HepG2 (cell line): ENCODE data around the gene CDH23. TPM values are rescaled to one million over a fixed set of nuclear protein-coding genes. Genes with fewer than 3 reads are reported as not detected.

Experiments
- CEBPZ ChIP-seq: IDR thresholded peaks from 2 replicates; pipeline ENCODE4 v1.6.1; 2012; ENCODE audit warnings: low read length, improper control_type of control experiment
- DMTF1 ChIP-seq: sonication (generic); formaldehyde crosslinking; IDR thresholded peaks from 2 replicates; pipeline ENCODE4 v1.4.0; 2020; ENCODE audit warnings: mild to moderate bottlenecking, missing genetic modification reagents
- ETV5 ChIP-seq: IDR thresholded peaks from 2 replicates; pipeline ENCODE4 v1.6.1; 2018; ENCODE audit warnings: missing biosample characterization, missing genetic modification reagents, inconsistent platforms, borderline replicate concordance
- FOXA1 ChIP-seq, 2 experiments: fragments of 450-650 bp in 1 of 2; sonication (generic) in 1 of 2; formaldehyde crosslinking in 1 of 2; IDR thresholded peaks; 2 replicates each; pipeline versions ENCODE4 v1.4.0 to v1.6.1; 2016 to 2020; ENCODE audit warnings: missing genetic modification reagents in 1 of 2
- KAT7 ChIP-seq: IDR thresholded peaks from 2 replicates; pipeline ENCODE4 v1.6.1; 2018; ENCODE audit warnings: borderline replicate concordance, missing compliant biosample characterization
- KDM4B ChIP-seq: sonication (generic); formaldehyde crosslinking; IDR thresholded peaks from 2 replicates; pipeline ENCODE4 v1.4.0; 2020; ENCODE audit warnings: missing genetic modification reagents
- PHB2 ChIP-seq: fragments of 450-650 bp; IDR thresholded peaks from 2 replicates; pipeline ENCODE4 v1.6.1; 2018; ENCODE audit not compliant: partially characterized antibody
- POLR2G ChIP-seq: fragments of 200-400 bp; formaldehyde crosslinking; IDR thresholded peaks from 2 replicates; pipeline ENCODE4 v1.6.1; 2018; ENCODE audit warnings: mild to moderate bottlenecking, low read depth, low read length, moderate library complexity
- PPARG ChIP-seq: conservative IDR thresholded peaks from 2 replicates; pipeline ENCODE4 v1.6.1; 2016; ENCODE audit warnings: missing biosample characterization, missing genetic modification reagents
- RARG ChIP-seq: sonication (generic); formaldehyde crosslinking; IDR thresholded peaks from 2 replicates; pipeline ENCODE4 v1.4.0; 2020; ENCODE audit warnings: low read depth, mild to moderate bottlenecking, missing genetic modification reagents
- SAP130 ChIP-seq: IDR thresholded peaks from 2 replicates; pipeline ENCODE4 v1.6.1; 2016; ENCODE audit warnings: low read depth
- TFDP1 ChIP-seq: IDR thresholded peaks from 2 replicates; pipeline ENCODE4 v1.6.1; 2016; ENCODE audit warnings: missing compliant biosample characterization, missing genetic modification reagents, borderline replicate concordance
- ZFP41 ChIP-seq: sonication (generic); formaldehyde crosslinking; IDR thresholded peaks from 2 replicates; pipeline ENCODE4 v1.4.0; 2020; ENCODE audit warnings: mild to moderate bottlenecking, missing genetic modification reagents, borderline replicate concordance
- ZFY ChIP-seq: sonication (generic); formaldehyde crosslinking; IDR thresholded peaks from 2 replicates; pipeline ENCODE4 v1.4.0; 2020; ENCODE audit warnings: missing genetic modification reagents
- ZNF143 ChIP-seq: sonication (generic); formaldehyde crosslinking; IDR thresholded peaks from 2 replicates; pipeline ENCODE4 v1.4.0; 2020; ENCODE audit warnings: missing genetic modification reagents
- ZNF430 ChIP-seq: sonication (generic); formaldehyde crosslinking; IDR thresholded peaks from 2 replicates; pipeline ENCODE4 v1.9.0; 2021; ENCODE audit warnings: mild to moderate bottlenecking, missing genetic modification reagents
- ZNF564 ChIP-seq: sonication (generic); formaldehyde crosslinking; IDR thresholded peaks from 2 replicates; pipeline ENCODE4 v1.8.1; 2023; ENCODE audit warnings: mild to moderate bottlenecking, missing genetic modification reagents
- ZNF607 ChIP-seq: sonication (generic); formaldehyde crosslinking; IDR thresholded peaks from 2 replicates; pipeline ENCODE4 v1.5.1; 2020; ENCODE audit warnings: missing genetic modification reagents, mild to moderate bottlenecking, borderline replicate concordance
- polyA plus RNA-seq, 8 experiments: library from polyadenylated mRNA; depleted of rRNA in 3 of 8; stranded (reverse) in 7 of 8; unstranded in 1 of 8; fragments of >200 nt; fragmentation: Illumina TruSeq in 4 of 8; extraction: Trizol in 4 of 8; gene quantifications; 2 replicates each; pipeline versions ENCODE4 v1.2.1 to v1.2.3, GENCODE V29; 2011 to 2016; ENCODE audit warnings: low read depth in 4 of 8, missing spikeins in 1 of 8, mixed read lengths in 1 of 8; ENCODE audit not compliant: insufficient read depth in 1 of 8
- total RNA-seq, 5 experiments: library from RNA; depleted of rRNA; stranded (reverse); fragments of >200 nt; fragmentation: Illumina TruSeq; extraction: Trizol; gene quantifications; 2 replicates each; pipeline ENCODE4 v1.2.3, GENCODE V29; 2016; ENCODE audit warnings: low read depth in 1 of 5
- TF ChIP-seq, protein P1 (sequence below): sonication (generic); formaldehyde crosslinking; IDR thresholded peaks from 2 replicates; pipeline ENCODE4 v1.5.1; 2020; ENCODE audit warnings: missing genetic modification reagents, mild to moderate bottlenecking, borderline replicate concordance

CDH23 gene
- total and polyA plus RNA-seq, 2 of the 13 experiments (the other 11 are each of a cell fraction or from before 2014, with no cell fraction given) = 0.13 TPM; not detected in 1

DNA sequence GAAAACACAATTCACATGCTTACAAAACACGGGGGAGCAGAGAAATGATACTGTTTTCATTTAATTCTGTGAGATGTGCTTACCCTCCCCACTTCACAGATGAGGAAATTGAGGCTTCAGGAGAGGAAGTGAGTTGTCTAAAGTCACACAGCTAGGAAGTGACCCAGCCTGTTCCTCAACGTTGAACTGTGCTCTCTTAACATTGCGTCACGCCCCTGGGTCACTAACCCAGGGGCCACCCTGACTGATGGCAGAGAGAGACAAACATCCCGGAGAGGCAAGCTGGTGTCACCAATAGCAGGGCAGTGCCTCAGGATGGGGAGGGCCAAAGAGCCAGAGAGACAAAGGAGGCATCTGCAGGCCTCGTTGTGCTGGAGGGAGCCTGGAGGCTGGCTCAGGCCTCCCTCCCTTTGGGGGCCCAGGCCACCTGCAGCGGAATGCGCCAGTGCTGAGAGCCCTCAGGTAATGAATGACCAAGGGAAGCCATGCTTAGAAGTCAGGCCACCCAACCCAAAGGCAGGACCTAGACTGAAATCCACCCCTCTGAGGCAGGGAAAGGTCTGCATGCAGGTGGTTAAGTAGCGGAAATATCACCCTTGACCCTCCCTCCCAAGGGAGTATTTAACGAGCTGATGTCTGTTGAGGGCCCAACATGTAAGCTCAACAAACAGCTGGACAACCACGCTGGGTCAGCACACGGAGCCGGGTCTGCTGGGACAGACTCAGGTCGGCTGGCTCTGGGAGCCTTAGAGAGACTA, 241.5 kb downstream of the CDH23 start (continued):
- TF ChIP-seq, protein P1, sequence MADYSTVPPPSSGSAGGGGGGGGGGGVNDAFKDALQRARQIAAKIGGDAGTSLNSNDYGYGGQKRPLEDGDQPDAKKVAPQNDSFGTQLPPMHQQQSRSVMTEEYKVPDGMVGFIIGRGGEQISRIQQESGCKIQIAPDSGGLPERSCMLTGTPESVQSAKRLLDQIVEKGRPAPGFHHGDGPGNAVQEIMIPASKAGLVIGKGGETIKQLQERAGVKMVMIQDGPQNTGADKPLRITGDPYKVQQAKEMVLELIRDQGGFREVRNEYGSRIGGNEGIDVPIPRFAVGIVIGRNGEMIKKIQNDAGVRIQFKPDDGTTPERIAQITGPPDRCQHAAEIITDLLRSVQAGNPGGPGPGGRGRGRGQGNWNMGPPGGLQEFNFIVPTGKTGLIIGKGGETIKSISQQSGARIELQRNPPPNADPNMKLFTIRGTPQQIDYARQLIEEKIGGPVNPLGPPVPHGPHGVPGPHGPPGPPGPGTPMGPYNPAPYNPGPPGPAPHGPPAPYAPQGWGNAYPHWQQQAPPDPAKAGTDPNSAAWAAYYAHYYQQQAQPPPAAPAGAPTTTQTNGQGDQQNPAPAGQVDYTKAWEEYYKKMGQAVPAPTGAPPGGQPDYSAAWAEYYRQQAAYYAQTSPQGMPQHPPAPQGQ (CRISPR knock-in tag) = 0 out of 2 replicates have a peak, but pooled peaks have one; percentile 53
- TF ChIP-seq PHB2 = no peak
- peak; percentile 86 for TF ChIP-seq ETV5
- TF ChIP-seq FOXA1 (IDR thresholded peaks at IDR 0.05) = no peak
- TF ChIP-seq FOXA1 (CRISPR knock-in tag; IDR thresholded peaks at IDR 0.05) = peak; percentile 50; the same call in 1 of the 2 replicates
- 0 out of 2 replicates have a peak, but pooled peaks have one; percentile 19 for TF ChIP-seq ZNF143 (CRISPR knock-in tag)
- peak; percentile 82 for TF ChIP-seq ZNF430
- TF ChIP-seq POLR2G = peak; percentile 64
- no peak for TF ChIP-seq KAT7
- peak; percentile 90 for TF ChIP-seq ZFY
- TF ChIP-seq CEBPZ = no peak
- no peak for TF ChIP-seq DMTF1 (CRISPR knock-in tag)
- peak; percentile 79 for TF ChIP-seq SAP130 (CRISPR knock-in tag)
- TF ChIP-seq KDM4B (CRISPR knock-in tag) = 0 out of 2 replicates have a peak, but pooled peaks have one; percentile 44
- TF ChIP-seq TFDP1 (CRISPR knock-in tag) = peak; percentile 46; the same call in 1 of the 2 replicates
- 0 out of 2 replicates have a peak, but pooled peaks have one; percentile 61 for TF ChIP-seq ZNF607 (CRISPR knock-in tag)
- no peak; the same call in 1 of the 2 replicates for TF ChIP-seq ZNF564 (CRISPR knock-in tag)
- peak; percentile 89 for TF ChIP-seq PPARG
- no peak for TF ChIP-seq ZFP41 (CRISPR knock-in tag)
- TF ChIP-seq RARG (CRISPR knock-in tag) = no peak
